GM18867 (cell line): ENCODE data around the gene YTHDC2.

Experiments used
- ATAC-seq: cut with Tn5 transposase; IDR thresholded peaks from one replicate; pipeline ENCODE4 v1.9.1; 2021; ENCODE audit warnings: mild to moderate bottlenecking, moderate library complexity; ENCODE audit not compliant: unreplicated experiment

YTHDC2 gene

DNA sequence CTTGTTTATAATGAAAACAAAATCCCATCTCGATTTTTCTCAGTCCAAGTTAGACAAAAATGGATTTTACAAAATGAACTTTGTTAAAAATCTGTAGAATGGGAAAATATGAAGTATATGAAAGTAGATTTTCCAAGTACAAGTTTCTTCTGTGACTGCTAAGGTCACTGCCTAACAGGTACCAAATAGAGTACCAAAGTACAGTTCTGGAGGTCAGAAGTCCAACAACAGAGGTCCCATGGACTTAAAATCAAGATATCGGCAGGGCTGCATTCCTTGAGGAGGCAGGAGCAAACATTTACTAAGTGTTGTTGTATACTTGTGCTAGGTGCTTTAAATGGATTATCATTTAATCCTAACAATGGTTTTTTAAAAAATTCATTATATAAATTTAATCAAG is 5.9 kb downstream of the YTHDC2 start:
- ATAC-seq, result no peak

- ATAC-seq, result peak; percentile 57
These were observed 6.9 kb downstream of the YTHDC2 start for GRCh38 chr5:113520429-113520828.

DNA sequence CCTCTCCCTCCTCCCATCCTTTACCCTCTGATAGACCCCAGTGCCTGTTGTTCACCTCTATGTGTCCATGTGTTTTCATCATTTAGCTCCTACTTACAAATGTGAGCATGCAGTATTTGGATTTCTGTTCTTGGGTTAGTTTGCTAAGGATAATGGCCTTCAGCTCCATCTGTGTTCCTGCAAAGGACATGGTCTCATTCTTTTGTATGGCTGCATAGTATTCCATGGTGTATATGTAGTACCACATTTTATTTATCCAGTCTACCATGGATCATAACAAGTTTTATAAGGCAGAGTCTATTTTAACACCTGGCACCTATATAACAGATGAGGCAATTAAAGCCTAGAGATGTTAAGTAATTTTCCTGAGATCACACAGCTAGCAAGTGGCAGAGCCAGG is 7.4 kb downstream of the YTHDC2 start:
- ATAC-seq, result no peak

- no peak for ATAC-seq
These were observed 9.7 kb downstream of the YTHDC2 start for GRCh38 chr5:113523168-113523567.

- ATAC-seq, result peak; percentile 72
These were observed 11.4 kb downstream of the YTHDC2 start for GRCh38 chr5:113524927-113525326.

DNA sequence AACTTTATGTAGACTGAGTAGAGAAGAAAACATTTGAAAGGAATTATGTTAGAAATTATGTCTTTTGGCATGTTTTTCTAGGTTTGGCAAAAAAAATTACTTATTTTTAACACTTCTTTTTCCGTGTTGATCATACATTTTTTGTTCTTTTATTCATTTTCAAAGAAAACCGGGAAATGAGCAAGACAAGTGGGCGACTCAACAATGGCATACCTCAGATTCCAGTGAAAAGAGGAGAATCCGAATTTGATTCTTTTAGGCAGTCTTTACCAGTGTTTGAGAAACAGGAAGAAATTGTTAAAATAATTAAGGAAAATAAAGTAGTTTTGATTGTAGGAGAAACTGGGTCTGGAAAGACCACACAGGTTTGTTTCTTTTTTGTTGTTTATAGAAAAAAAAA is 12.9 kb downstream of the YTHDC2 start:
- ATAC-seq, result no peak

DNA sequence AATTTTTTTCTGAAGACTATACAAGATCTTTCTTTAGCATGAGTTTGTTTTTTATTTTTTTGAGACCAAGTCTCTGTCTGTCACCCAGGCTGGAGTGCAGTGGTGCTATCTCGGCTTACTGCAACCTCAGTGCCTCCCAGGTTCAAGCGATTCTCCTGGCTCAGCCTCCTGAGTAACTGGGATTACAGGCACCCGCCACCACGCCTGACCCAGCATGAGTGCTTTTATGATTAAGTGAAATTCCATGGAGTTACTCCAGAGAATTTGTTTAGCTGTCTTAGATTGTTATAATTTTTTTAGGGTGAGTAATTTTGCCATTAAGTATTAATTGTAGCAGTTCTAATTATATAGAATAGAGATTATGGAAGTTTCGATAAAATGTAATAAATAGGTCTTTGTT is 14.3 kb downstream of the YTHDC2 start:
- no peak for ATAC-seq

- no peak for ATAC-seq
These were observed 18.1 kb downstream of the YTHDC2 start for GRCh38 chr5:113531481-113532159.

DNA sequence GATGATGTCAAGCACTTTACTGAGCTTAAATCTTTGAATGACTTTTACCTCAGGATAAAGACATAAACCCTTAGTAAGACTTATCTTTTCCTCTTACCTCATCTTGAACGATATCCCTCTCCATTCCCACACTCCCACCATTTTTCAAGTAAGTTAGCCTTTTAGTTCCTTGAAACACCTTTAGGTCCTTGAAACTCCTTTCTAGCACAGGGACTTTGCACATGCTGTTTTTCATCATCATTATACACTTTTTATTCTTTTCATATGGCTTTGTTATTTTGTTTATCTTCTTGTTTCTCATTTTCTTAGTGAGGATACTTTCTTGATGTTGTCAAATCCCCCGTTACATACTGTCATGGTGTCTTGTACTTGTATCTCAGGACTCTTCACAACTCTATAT is 24.8 kb downstream of the YTHDC2 start:
- ATAC-seq, result no peak

GRCh38 chr5:113546703-113547183 is 33.2 kb downstream of the YTHDC2 start:
- no peak for ATAC-seq

DNA sequence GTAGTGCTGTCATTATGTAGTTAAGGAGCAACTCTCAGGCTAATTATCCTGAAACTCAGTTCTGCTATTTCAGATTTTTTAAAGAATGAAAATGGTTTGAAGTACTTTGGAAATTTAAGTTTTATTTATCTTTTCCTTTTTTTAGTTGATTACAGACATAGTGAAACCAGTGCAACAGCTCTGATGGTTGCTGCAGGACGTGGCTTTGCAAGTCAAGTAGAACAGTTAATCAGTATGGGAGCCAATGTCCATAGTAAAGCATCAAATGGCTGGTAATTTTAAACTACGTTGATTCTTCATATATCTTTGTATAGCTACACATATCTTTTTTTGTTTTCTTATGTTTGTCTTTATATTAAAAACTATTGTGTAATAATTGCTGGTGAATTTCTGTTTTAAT is 34.9 kb downstream of the YTHDC2 start:
- ATAC-seq, result no peak

- ATAC-seq, result no peak
These were observed 38.6 kb downstream of the YTHDC2 start for GRCh38 chr5:113552137-113552536.

DNA sequence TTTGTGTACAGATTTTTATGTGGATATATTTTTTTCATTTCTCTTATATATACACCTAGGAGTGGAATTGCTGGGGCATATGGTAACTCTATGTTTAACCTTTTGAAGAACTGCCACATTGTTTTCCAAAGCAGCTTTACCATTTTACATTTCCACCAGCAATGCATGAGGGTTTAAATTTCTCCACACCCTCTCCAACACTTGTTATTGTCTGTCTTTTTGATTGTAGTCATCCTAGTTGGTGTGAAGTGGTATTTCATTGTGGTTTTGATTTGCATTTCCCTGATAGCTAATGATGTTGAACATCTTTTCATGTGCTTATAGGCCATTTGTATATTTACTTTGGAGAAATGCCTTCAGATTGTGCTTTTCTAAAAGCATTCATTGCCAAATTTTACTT is 39.1 kb downstream of the YTHDC2 start:
- no peak for ATAC-seq

- no peak for ATAC-seq
These were observed 49.4 kb downstream of the YTHDC2 start for GRCh38 chr5:113562828-113563400.

GRCh38 chr5:113569396-113569795 is 55.9 kb downstream of the YTHDC2 start:
- ATAC-seq, result no peak

GRCh38 chr5:113572716-113573115 is 59.2 kb downstream of the YTHDC2 start:
- no peak for ATAC-seq

DNA sequence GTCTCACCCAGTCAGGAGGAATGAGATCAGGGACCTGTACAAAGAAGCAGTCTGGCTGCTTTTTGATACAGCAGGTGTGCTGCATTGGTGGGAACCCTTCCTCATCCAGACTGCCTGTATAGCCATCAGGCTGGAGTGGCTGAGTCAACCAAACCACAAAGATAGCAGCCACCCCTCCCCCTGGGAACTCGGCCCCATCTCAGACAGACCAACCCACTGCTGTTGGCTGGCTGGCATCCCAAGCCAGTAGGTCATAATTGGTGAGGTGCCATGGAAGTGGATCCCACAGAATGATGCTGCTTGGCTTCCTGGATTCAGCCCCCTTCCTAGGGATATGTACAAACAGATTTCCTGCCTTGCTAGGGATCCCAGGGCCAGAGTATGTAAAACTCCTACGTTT is 60.9 kb downstream of the YTHDC2 start:
- no peak for ATAC-seq

DNA sequence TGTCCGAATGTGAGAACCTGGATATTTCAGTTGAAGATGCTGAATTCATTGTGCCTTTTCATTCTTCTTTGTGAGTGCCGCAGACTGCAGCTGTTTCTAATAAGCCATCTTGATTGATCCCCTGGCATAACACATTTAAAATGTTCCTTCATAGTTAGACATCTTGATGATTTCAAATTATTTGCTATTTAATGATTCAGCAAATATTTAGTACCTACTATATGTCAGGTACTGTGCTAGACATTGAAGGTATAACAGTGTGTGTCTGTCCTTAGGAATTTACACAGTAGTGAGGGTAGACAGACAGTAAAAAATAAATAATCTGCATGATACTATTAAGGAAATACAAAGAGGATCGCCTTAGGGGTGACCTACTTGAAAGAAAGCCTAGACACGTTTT is 61.6 kb downstream of the YTHDC2 start:
- no peak for ATAC-seq

DNA sequence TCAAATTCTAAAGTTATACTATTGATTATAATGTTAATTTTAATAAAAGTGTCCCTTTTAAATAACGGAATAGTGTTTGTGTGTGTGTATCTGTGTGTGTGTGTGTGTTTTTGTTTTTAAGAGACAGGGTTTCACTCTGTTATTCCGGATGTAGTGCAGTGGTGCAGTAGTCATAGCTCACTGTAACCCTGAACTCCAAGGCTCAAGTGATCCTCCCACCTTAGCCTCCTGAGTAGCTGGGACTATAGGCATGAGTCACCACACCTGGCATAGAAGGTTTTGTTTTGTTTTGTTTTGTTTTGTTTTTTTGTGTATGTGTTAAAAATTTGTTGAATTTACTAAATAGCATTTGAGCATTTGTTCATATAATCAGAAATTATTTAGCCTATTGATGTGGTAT is 64.6 kb downstream of the YTHDC2 start:
- no peak for ATAC-seq

- ATAC-seq, result no peak
These were observed 67.9 kb downstream of the YTHDC2 start for GRCh38 chr5:113581388-113581787.

DNA sequence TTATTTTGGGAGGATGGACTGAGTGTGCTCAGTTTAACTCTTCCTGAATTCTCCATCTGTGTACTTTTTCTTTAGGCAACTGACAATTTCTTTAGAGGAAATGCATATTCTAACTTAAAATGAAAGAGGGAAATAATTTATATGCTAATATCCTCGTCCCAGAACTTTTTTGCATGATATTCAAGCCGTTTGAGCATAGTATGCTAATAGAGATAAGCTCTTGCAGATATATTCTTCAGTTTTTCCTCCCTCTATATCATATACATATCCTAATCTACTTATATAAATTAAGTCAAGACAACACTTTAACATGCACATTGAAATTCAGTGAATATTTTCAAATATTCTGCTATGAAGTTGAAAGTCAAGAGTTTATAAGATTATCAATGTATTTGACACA is 84.7 kb downstream of the YTHDC2 start:
- ATAC-seq, result no peak

GRCh38 chr5:113598926-113599325 is 85.4 kb downstream of the YTHDC2 start:
- no peak for ATAC-seq
